IMR-90 (cell line): Measurements from ENCODE around the gene FAR2. TPM values are rescaled to one million over a fixed set of nuclear protein-coding genes. Genes with fewer than 3 reads are reported as not detected.

ENCODE experiments used
- ATAC-seq: fragments of 200-7000 bp; cut with Tn5 transposase; 2 replicates; pipeline ENCODE4 v1.9.1; 2020; ENCODE audit warnings: low read depth, mild to moderate bottlenecking, moderate library complexity
- BruUV-seq: library from RNA; stranded (reverse); fragments of 400-500 nt; replicated peaks from 2 replicates; lab custom pipeline; 2021; lab: Mats Ljungman, UMichigan
- CTCF ChIA-PET: fragments of 300-600 bp; formaldehyde crosslinking; extraction: SDS; loops from one replicate; lab custom pipeline; 2021; ENCODE audit warnings: antibody characterized with exemption; lab: Yijun Ruan, JAX
- POLR2A ChIA-PET: fragments of 300-600 bp; sonication (Branson Sonifier 250); formaldehyde crosslinking; loops from one replicate; lab custom pipeline; 2022; ENCODE audit warnings: antibody characterized with exemption; ENCODE audit not compliant: unreplicated experiment; lab: Charles Lee
- DNase-seq: peaks from one replicate; pipeline ENCODE4 v3.0.0; 2013
- H2AFZ ChIP-seq: replicated peaks from 2 replicates; pipeline ENCODE3; 2013; ENCODE audit warnings: low read length, mild to moderate bottlenecking; ENCODE audit not compliant: poor library complexity
- H2AK5ac ChIP-seq: 2 replicates; pipeline ENCODE4 v1.6.1; 2013; ENCODE audit warnings: low read depth, low read length, inconsistent platforms
- H2AK9ac ChIP-seq: replicated peaks from 2 replicates; pipeline ENCODE3; 2013; ENCODE audit warnings: mild to moderate bottlenecking, low read depth, low read length, moderate library complexity; ENCODE audit not compliant: poor library complexity
- H2BK120ac ChIP-seq: 2 replicates; pipeline ENCODE4 v1.6.1; 2013; ENCODE audit warnings: low read depth, low read length, inconsistent platforms
- H2BK15ac ChIP-seq: 3 replicates; pipeline ENCODE4 v1.6.1; 2013; ENCODE audit warnings: low read depth, low read length, inconsistent platforms
- H2BK20ac ChIP-seq: 2 replicates; pipeline ENCODE4 v1.6.1; 2013; ENCODE audit warnings: low read depth, mild to moderate bottlenecking, inconsistent platforms, low read length, moderate library complexity
- H2BK5ac ChIP-seq: 2 replicates; pipeline ENCODE4 v1.6.1; 2013; ENCODE audit warnings: mild to moderate bottlenecking, low read depth, low read length, inconsistent platforms; ENCODE audit not compliant: poor library complexity, severe bottlenecking
- H3K14ac ChIP-seq: replicated peaks from 2 replicates; pipeline ENCODE4 v1.6.1; 2013; ENCODE audit warnings: low read depth, low read length, inconsistent platforms
- H3K18ac ChIP-seq: 2 replicates; pipeline ENCODE4 v1.6.1; 2013; ENCODE audit warnings: low read depth, low read length, control low read depth
- H3K23ac ChIP-seq: 2 replicates; pipeline ENCODE4 v1.6.1; 2013; ENCODE audit warnings: low read depth, low read length, inconsistent platforms
- H3K27ac ChIP-seq: 2 replicates; pipeline ENCODE4 v1.5.1; 2013; ENCODE audit warnings: mild to moderate bottlenecking, control low read depth, low read length; ENCODE audit not compliant: insufficient read depth
- H3K27me3 ChIP-seq: 2 replicates; pipeline ENCODE4 v1.6.1; 2013; ENCODE audit warnings: low read length; ENCODE audit not compliant: control insufficient read depth, insufficient read depth
- H3K36me3 ChIP-seq: 2 replicates; pipeline ENCODE4 v1.6.1; 2013; ENCODE audit warnings: low read length, mixed read lengths; ENCODE audit not compliant: control insufficient read depth, insufficient read depth
- H3K4ac ChIP-seq: 2 replicates; pipeline ENCODE4 v1.6.1; 2013; ENCODE audit warnings: low read depth, low read length, inconsistent platforms
- H3K4me1 ChIP-seq: 2 replicates; pipeline ENCODE4 v1.6.1; 2013; ENCODE audit warnings: low read length, mixed read lengths; ENCODE audit not compliant: control insufficient read depth, insufficient read depth
- H3K4me2 ChIP-seq: 2 replicates; pipeline ENCODE4 v1.6.1; 2013; ENCODE audit warnings: low read depth, mild to moderate bottlenecking, control low read depth, low read length, moderate library complexity
- H3K4me3 ChIP-seq: 2 replicates; pipeline ENCODE4 v1.5.1; 2013; ENCODE audit warnings: low read depth, mild to moderate bottlenecking, control low read depth, low read length, moderate library complexity; ENCODE audit not compliant: insufficient read depth
- H3K56ac ChIP-seq: 2 replicates; pipeline ENCODE4 v1.6.1; 2013; ENCODE audit warnings: low read length, inconsistent platforms; ENCODE audit not compliant: insufficient read depth; ENCODE audit errors: extremely low read depth
- H3K79me1 ChIP-seq, 2 experiments: 2 replicates each; pipeline ENCODE4 v1.6.1; 2013; ENCODE audit warnings: low read length in 2 of 2, inconsistent platforms in 1 of 2, low read depth in 1 of 2
- H3K9ac ChIP-seq: 2 replicates; pipeline ENCODE4 v1.6.1; 2013; ENCODE audit warnings: low read depth, low read length, control low read depth
- H3K9me1 ChIP-seq: 2 replicates; pipeline ENCODE4 v1.6.1; 2013; ENCODE audit warnings: low read length, inconsistent platforms; ENCODE audit not compliant: insufficient read depth
- H3K9me3 ChIP-seq: 2 replicates; pipeline ENCODE4 v1.6.1; 2013; ENCODE audit warnings: low read length; ENCODE audit not compliant: control insufficient read depth, insufficient read depth
- H4K20me1 ChIP-seq: 2 replicates; pipeline ENCODE4 v1.6.1; 2013; ENCODE audit warnings: low read length, inconsistent platforms; ENCODE audit not compliant: insufficient read depth
- H4K5ac ChIP-seq: 2 replicates; pipeline ENCODE4 v1.6.1; 2013; ENCODE audit warnings: mild to moderate bottlenecking, low read depth, low read length, control low read depth
- H4K8ac ChIP-seq, 2 experiments: 2 replicates each; pipeline ENCODE4 v1.6.1; 2013; ENCODE audit warnings: low read depth in 2 of 2, low read length in 2 of 2, control low read depth in 1 of 2, inconsistent platforms in 1 of 2
- H4K91ac ChIP-seq: 2 replicates; pipeline ENCODE4 v1.6.1; 2013; ENCODE audit warnings: low read depth, low read length, inconsistent platforms; ENCODE audit not compliant: insufficient read depth
- BHLHE40 ChIP-seq: fragments of 150-350 bp; IDR thresholded peaks from 2 replicates; pipeline ENCODE4 v1.6.1; 2016; ENCODE audit warnings: mild to moderate bottlenecking, low read depth, low read length
- CEBPB ChIP-seq: IDR thresholded peaks from 2 replicates; pipeline ENCODE4 v1.6.1; 2012; ENCODE audit warnings: low read depth, low read length, improper control_type of control experiment
- CHD1 ChIP-seq: IDR thresholded peaks from 2 replicates; pipeline ENCODE4 v1.6.1; 2012; ENCODE audit warnings: low read depth, low read length, improper control_type of control experiment
- ELK1 ChIP-seq: fragments of 150-350 bp; IDR thresholded peaks from 2 replicates; pipeline ENCODE4 v1.6.1; 2016; ENCODE audit warnings: low read depth, mild to moderate bottlenecking, low read length, moderate library complexity, borderline replicate concordance
- FOS ChIP-seq: fragments of 150-350 bp; IDR thresholded peaks from 2 replicates; pipeline ENCODE4 v1.6.1; 2016; ENCODE audit warnings: low read depth, low read length
- MAFK ChIP-seq: IDR thresholded peaks from 2 replicates; pipeline ENCODE4 v1.6.1; 2012; ENCODE audit warnings: low read depth, low read length, improper control_type of control experiment
- MAZ ChIP-seq: IDR thresholded peaks from 2 replicates; pipeline ENCODE4 v1.6.1; 2012; ENCODE audit warnings: low read depth, mild to moderate bottlenecking, low read length, improper control_type of control experiment, moderate library complexity, borderline replicate concordance
- MXI1 ChIP-seq: IDR thresholded peaks from 2 replicates; pipeline ENCODE4 v1.6.1; 2012; ENCODE audit warnings: low read depth, mild to moderate bottlenecking, low read length, moderate library complexity, borderline replicate concordance
- NFE2L2 ChIP-seq: fragments of 150-350 bp; IDR thresholded peaks from 2 replicates; pipeline ENCODE4 v1.6.1; 2016; ENCODE audit warnings: low read depth, mild to moderate bottlenecking, low read length
- POLR2A ChIP-seq: IDR thresholded peaks from 2 replicates; pipeline ENCODE4 v1.6.1; 2012; ENCODE audit warnings: mild to moderate bottlenecking, low read depth, low read length
- RAD21 ChIP-seq: IDR thresholded peaks from 2 replicates; pipeline ENCODE4 v1.6.1; 2012; ENCODE audit warnings: low read length, improper control_type of control experiment
- RCOR1 ChIP-seq: IDR thresholded peaks from 2 replicates; pipeline ENCODE4 v1.6.1; 2012; ENCODE audit warnings: mild to moderate bottlenecking, low read length, improper control_type of control experiment; ENCODE audit not compliant: insufficient replicate concordance
- RFX5 ChIP-seq: IDR thresholded peaks from 2 replicates; pipeline ENCODE4 v1.8.0; 2012; ENCODE audit warnings: low read depth, mild to moderate bottlenecking, low read length, moderate library complexity
- SMC3 ChIP-seq: fragments of 150-350 bp; IDR thresholded peaks from 2 replicates; pipeline ENCODE4 v1.6.1; 2016; ENCODE audit warnings: low read depth, mild to moderate bottlenecking, antibody characterized with exemption, low read length, moderate library complexity
- WGBS, 2 experiments: methylation state at CpG; one replicate each; pipeline versions ENCODE4 v1.1.5 to v1.1.7; 2013; ENCODE audit warnings: missing lambda C conversion rate in 2 of 2; ENCODE audit not compliant: insufficient read length in 1 of 2; ENCODE audit errors: extremely low coverage in 2 of 2; 5-methylcytosine and 5-hydroxymethylcytosine counted together
- dilution Hi-C: fragments of 300-500 bp; cut with HindIII; formaldehyde crosslinking; loops from one replicate; pipeline ENCODE4 v1.14.3; 2018; ENCODE audit warnings: low sequenced_read_pairs; ENCODE audit not compliant: unreplicated experiment
- in situ Hi-C: fragments of 300-500 bp; cut with MboI; formaldehyde crosslinking; loops from 3 replicates; pipeline ENCODE4 v1.14.3; 2019; ENCODE audit warnings: low sequenced_read_pairs, inconsistent platforms, mixed read lengths
- intact Hi-C: fragments of 100-400 bp; cut with micrococcal nuclease; formaldehyde crosslinking; loops from 2 replicates; pipeline ENCODE4 v1.10.0; 2022
- polyA plus RNA-seq, 3 experiments: library from polyadenylated mRNA; depleted of rRNA; stranded (reverse); fragments of >200 nt; gene quantifications; 2 replicates each; pipeline ENCODE4 v1.2.3, GENCODE V29; 2012; ENCODE audit warnings: low replicate concordance in 1 of 3
- total RNA-seq: library from RNA; depleted of rRNA; stranded (reverse); fragments of >200 nt; gene quantifications from 2 replicates; pipeline ENCODE4 v1.2.3, GENCODE V29; 2012
- TF ChIP-seq, protein P1 (sequence below): conservative IDR thresholded peaks from 2 replicates; pipeline ENCODE4 v1.5.1; 2012; ENCODE audit warnings: mild to moderate bottlenecking, low read depth, low read length, improper control_type of control experiment
- TF ChIP-seq, protein P2 (sequence below): fragments of 150-350 bp; IDR thresholded peaks from 2 replicates; pipeline ENCODE4 v1.6.1; 2017; ENCODE audit warnings: mild to moderate bottlenecking, antibody characterized with exemption, low read length, low read depth

The FAR2 gene
- total and polyA plus RNA-seq, 2 of the 4 experiments (the other 2 are of a cell fraction) = 1.1 to 2.0 TPM

GRCh38 chr12:29229937-29230336 lies 80.9 kb downstream of the FAR2 start:
- no peak overlapping the region for H3K4me3 ChIP-seq
- ATAC-seq (no peak), DNase-seq (no peak)
- no peak overlapping the region for H4K91ac ChIP-seq
- no peaks in the 10 kb centered on the region for H3K9me3 ChIP-seq
- H3K27ac ChIP-seq = no peak overlapping the region
- no CpG with 5 or more reads among the region's 3 CpGs for WGBS, 2 experiments
- H3K18ac ChIP-seq = no peak overlapping the region
- peaks cover under 1% of the 10 kb centered on the region; the same call in 1 of the 2 replicates for H3K4me1 ChIP-seq
- no peaks in the 10 kb centered on the region for H3K36me3 ChIP-seq
- H3K4ac ChIP-seq = no peak overlapping the region
- H2AK9ac ChIP-seq = no peak overlapping the region
- no peak overlapping the region for H3K14ac ChIP-seq
- BruUV-seq = no TSS peak
- H3K79me1 ChIP-seq = no peaks in the 10 kb centered on the region
- no peak overlapping the region for H4K5ac ChIP-seq
- dilution Hi-C loops (no loop called here), intact Hi-C loops (no loop called here), in situ Hi-C loops (no loop called here)
- no peak overlapping the region for H2BK15ac ChIP-seq
- H3K56ac ChIP-seq = no peak overlapping the region
- H3K9ac ChIP-seq = no peak overlapping the region
- no peak overlapping the region for H2BK5ac ChIP-seq
- POLR2A ChIA-PET = no interaction called here
- no peak overlapping the region for H2BK20ac ChIP-seq
- no peak overlapping the region for H2AFZ ChIP-seq
- no peak overlapping the region for H3K4me2 ChIP-seq
- no peaks in the 10 kb centered on the region for H4K20me1 ChIP-seq
- TF ChIP-seq MXI1 (no peak), MAFK (no peak), POLR2A (no peak), NFE2L2 (no peak), RCOR1 (no peak), CHD1 (no peak), RAD21 (no peak), FOS (no peak), SMC3 (no peak), MAZ (no peak), RFX5 (no peak), CEBPB (no peak), ELK1 (no peak), BHLHE40 (no peak)
- TF ChIP-seq, protein P1, sequence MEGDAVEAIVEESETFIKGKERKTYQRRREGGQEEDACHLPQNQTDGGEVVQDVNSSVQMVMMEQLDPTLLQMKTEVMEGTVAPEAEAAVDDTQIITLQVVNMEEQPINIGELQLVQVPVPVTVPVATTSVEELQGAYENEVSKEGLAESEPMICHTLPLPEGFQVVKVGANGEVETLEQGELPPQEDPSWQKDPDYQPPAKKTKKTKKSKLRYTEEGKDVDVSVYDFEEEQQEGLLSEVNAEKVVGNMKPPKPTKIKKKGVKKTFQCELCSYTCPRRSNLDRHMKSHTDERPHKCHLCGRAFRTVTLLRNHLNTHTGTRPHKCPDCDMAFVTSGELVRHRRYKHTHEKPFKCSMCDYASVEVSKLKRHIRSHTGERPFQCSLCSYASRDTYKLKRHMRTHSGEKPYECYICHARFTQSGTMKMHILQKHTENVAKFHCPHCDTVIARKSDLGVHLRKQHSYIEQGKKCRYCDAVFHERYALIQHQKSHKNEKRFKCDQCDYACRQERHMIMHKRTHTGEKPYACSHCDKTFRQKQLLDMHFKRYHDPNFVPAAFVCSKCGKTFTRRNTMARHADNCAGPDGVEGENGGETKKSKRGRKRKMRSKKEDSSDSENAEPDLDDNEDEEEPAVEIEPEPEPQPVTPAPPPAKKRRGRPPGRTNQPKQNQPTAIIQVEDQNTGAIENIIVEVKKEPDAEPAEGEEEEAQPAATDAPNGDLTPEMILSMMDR = no peak
- TF ChIP-seq, protein P2, sequence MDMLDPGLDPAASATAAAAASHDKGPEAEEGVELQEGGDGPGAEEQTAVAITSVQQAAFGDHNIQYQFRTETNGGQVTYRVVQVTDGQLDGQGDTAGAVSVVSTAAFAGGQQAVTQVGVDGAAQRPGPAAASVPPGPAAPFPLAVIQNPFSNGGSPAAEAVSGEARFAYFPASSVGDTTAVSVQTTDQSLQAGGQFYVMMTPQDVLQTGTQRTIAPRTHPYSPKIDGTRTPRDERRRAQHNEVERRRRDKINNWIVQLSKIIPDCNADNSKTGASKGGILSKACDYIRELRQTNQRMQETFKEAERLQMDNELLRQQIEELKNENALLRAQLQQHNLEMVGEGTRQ = no peak
- no peak overlapping the region for H2BK120ac ChIP-seq
- H4K8ac ChIP-seq = no peak overlapping the region
- H2AK5ac ChIP-seq = no peak overlapping the region
- H3K27me3 ChIP-seq = no peaks in the 10 kb centered on the region
- H3K23ac ChIP-seq = no peak overlapping the region
- no peaks in the 10 kb centered on the region for H3K9me1 ChIP-seq
- CTCF ChIA-PET = no interaction called here
